ENCODE results near the gene SAYSD1.

The SAYSD1 gene

GRCh38 chr6:39068391-39068790, 46.6 kb downstream of the SAYSD1 start:
- TF ChIP-seq CTCF (IDR thresholded peaks at IDR 0.05; ENCODE audit: insufficient read depth, low read depth, low read length, missing control alignments) = no peak
- H3K4me3 ChIP-seq (ENCODE audit: low read depth, low read length) = no peak overlapping the region
- no peak for DNase-seq (ENCODE audit: low read depth)

- TF ChIP-seq CTCF (IDR thresholded peaks at IDR 0.05; ENCODE audit: insufficient read depth, low read depth, low read length, missing control alignments) = no peak
- DNase-seq (ENCODE audit: low read depth) = no peak
- H3K4me3 ChIP-seq (ENCODE audit: low read depth, low read length) = no peak overlapping the region
Observed at GRCh38 chr6:39065561-39065960, 49.4 kb downstream of the SAYSD1 start.

- no peak for DNase-seq (ENCODE audit: low read depth)
- H3K4me3 ChIP-seq (ENCODE audit: low read depth, low read length) = no peak overlapping the region
- no peak for TF ChIP-seq CTCF (IDR thresholded peaks at IDR 0.05; ENCODE audit: insufficient read depth, low read depth, low read length, missing control alignments)
Observed at GRCh38 chr6:39063526-39063925, 51.5 kb downstream of the SAYSD1 start.

- no peak for DNase-seq (ENCODE audit: low read depth)
- H3K4me3 ChIP-seq (ENCODE audit: low read depth, low read length) = no peak overlapping the region
- no peak for TF ChIP-seq CTCF (IDR thresholded peaks at IDR 0.05; ENCODE audit: insufficient read depth, low read depth, low read length, missing control alignments)
Observed at GRCh38 chr6:39062014-39062740, 52.8 kb downstream of the SAYSD1 start.

- no peak overlapping the region for H3K4me3 ChIP-seq (ENCODE audit: low read depth, low read length)
- TF ChIP-seq CTCF (IDR thresholded peaks at IDR 0.05; ENCODE audit: insufficient read depth, low read depth, low read length, missing control alignments) = no peak
- no peak for DNase-seq (ENCODE audit: low read depth)
Observed at GRCh38 chr6:39061588-39061987, 53.4 kb downstream of the SAYSD1 start.

- H3K4me3 ChIP-seq (ENCODE audit: low read depth, low read length) = no peak overlapping the region
- TF ChIP-seq CTCF (IDR thresholded peaks at IDR 0.05; ENCODE audit: insufficient read depth, low read depth, low read length, missing control alignments) = no peak
- DNase-seq (ENCODE audit: low read depth) = no peak
Observed at GRCh38 chr6:39061182-39061581, 53.8 kb downstream of the SAYSD1 start.
